ENCODE measurements around the gene EPS15. TPM values are rescaled to one million over a fixed set of nuclear protein-coding genes. Genes with fewer than 3 reads are reported as not detected.
A peak's percentile ranks its signal among the peaks of the same experiment; 100 is the strongest.

Gene EPS15
- total RNA-seq, 1 experiment from 2014 or later: 37.1 TPM

DNA sequence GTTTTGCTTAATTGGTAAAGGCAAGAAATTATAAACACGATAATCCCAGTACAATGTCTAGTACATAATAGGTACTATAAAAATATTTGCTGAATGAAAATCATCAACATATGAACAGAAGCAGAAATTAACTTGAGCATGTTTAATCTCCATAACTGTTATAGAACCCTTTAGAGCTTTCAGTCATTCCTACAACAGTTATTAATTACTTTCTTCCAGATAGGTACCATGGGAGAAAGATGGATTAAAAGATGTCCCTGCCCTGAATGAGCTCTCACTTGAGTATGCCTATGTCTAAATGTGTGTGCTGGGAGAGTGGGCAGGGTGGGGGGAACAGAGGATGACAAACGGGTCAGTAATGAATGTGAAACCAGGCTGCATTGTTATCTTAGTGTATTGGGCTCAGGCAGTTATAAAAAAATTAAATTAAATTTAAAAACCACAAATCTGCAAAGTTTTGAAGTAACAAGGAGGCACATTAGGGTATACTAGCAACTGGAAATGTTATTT lies 2.4 kb downstream of the EPS15 start:
- TF ChIP-seq E2F5 (CRISPR knock-in tag; IDR thresholded peaks at IDR 0.05): no peak
- TF ChIP-seq, protein P1, sequence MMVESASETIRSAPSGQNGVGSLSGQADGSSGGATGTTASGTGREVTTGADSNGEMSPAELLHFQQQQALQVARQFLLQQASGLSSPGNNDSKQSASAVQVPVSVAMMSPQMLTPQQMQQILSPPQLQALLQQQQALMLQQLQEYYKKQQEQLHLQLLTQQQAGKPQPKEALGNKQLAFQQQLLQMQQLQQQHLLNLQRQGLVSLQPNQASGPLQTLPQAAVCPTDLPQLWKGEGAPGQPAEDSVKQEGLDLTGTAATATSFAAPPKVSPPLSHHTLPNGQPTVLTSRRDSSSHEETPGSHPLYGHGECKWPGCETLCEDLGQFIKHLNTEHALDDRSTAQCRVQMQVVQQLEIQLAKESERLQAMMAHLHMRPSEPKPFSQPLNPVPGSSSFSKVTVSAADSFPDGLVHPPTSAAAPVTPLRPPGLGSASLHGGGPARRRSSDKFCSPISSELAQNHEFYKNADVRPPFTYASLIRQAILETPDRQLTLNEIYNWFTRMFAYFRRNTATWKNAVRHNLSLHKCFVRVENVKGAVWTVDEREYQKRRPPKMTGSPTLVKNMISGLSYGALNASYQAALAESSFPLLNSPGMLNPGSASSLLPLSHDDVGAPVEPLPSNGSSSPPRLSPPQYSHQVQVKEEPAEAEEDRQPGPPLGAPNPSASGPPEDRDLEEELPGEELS (CRISPR knock-in tag; IDR thresholded peaks at IDR 0.05): no peak
- TF ChIP-seq, protein P2, sequence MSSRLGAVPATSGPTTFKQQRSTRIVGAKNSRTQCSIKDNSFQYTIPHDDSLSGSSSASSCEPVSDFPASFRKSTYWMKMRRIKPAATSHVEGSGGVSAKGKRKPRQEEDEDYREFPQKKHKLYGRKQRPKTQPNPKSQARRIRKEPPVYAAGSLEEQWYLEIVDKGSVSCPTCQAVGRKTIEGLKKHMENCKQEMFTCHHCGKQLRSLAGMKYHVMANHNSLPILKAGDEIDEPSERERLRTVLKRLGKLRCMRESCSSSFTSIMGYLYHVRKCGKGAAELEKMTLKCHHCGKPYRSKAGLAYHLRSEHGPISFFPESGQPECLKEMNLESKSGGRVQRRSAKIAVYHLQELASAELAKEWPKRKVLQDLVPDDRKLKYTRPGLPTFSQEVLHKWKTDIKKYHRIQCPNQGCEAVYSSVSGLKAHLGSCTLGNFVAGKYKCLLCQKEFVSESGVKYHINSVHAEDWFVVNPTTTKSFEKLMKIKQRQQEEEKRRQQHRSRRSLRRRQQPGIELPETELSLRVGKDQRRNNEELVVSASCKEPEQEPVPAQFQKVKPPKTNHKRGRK (CRISPR knock-in tag; IDR thresholded peaks at IDR 0.05; ENCODE audit: borderline replicate concordance): no peak
- no peak for TF ChIP-seq ELF4 (CRISPR knock-in tag; IDR thresholded peaks at IDR 0.05; ENCODE audit: low read depth)
- TF ChIP-seq GRHL2 (CRISPR knock-in tag; IDR thresholded peaks at IDR 0.05; ENCODE audit: insufficient replicate concordance, severe bottlenecking): no peak
- TF ChIP-seq CREM (CRISPR knock-in tag; IDR thresholded peaks at IDR 0.05): no peak
- TF ChIP-seq E2F1 (CRISPR knock-in tag; IDR thresholded peaks at IDR 0.05): no peak
- ChIA-PET POLR2A (no interaction called here), CTCF (no interaction called here)
- no peaks in the 10 kb centered on the region for H3K27me3 Mint-ChIP-seq (ENCODE audit: low read depth)
- no peak overlapping the region for H3K27ac Mint-ChIP-seq
- peak overlapping the region; percentile 89; the same call in 1 of the 2 replicates for H3K4me3 Mint-ChIP-seq
- H3K36me3 Mint-ChIP-seq: no peaks in the 10 kb centered on the region
- no peak for ATAC-seq
- H3K4me1 Mint-ChIP-seq: peaks cover 33% of the 10 kb centered on the region
- DNase-seq (ENCODE audit: low spot score): no peak
- H3K9me3 Mint-ChIP-seq: no peaks in the 10 kb centered on the region

- Mint-ChIP-seq H3K4me1 (peaks cover 33% of the 10 kb centered on the region), H3K27ac (no peak overlapping the region), H3K27me3 (ENCODE audit: low read depth) (no peaks in the 10 kb centered on the region), H3K4me3 (no peak overlapping the region), H3K9me3 (no peaks in the 10 kb centered on the region), H3K36me3 (no peaks in the 10 kb centered on the region)
- no peak for ATAC-seq
- no peak for DNase-seq (ENCODE audit: low spot score)
- ChIA-PET CTCF (no interaction called here), POLR2A (no interaction called here)
- TF ChIP-seq ELF4 (CRISPR knock-in tag; IDR thresholded peaks at IDR 0.05; ENCODE audit: low read depth) (no peak), FOXJ3 (CRISPR knock-in tag; IDR thresholded peaks at IDR 0.05; ENCODE audit: borderline replicate concordance) (no peak), SMAD3 (CRISPR knock-in tag; IDR thresholded peaks at IDR 0.05; ENCODE audit: borderline replicate concordance) (no peak), CREB1 (CRISPR knock-in tag; IDR thresholded peaks at IDR 0.05) (no peak), ZNF219 (CRISPR knock-in tag; IDR thresholded peaks at IDR 0.05; ENCODE audit: borderline replicate concordance) (no peak), NFATC4 (CRISPR knock-in tag; IDR thresholded peaks at IDR 0.05) (no peak), ZNF263 (CRISPR knock-in tag; IDR thresholded peaks at IDR 0.05; ENCODE audit: low read depth) (no peak), MXD4 (CRISPR knock-in tag; IDR thresholded peaks at IDR 0.05; ENCODE audit: borderline replicate concordance) (no peak), RORB (CRISPR knock-in tag; IDR thresholded peaks at IDR 0.05) (no peak), ATF2 (CRISPR knock-in tag; IDR thresholded peaks at IDR 0.05; ENCODE audit: borderline replicate concordance, low read depth) (no peak), ESRRA (CRISPR knock-in tag; IDR thresholded peaks at IDR 0.05; ENCODE audit: borderline replicate concordance) (no peak), CBFB (CRISPR knock-in tag; IDR thresholded peaks at IDR 0.05; ENCODE audit: low read depth) (no peak)
- TF ChIP-seq, protein P3, sequence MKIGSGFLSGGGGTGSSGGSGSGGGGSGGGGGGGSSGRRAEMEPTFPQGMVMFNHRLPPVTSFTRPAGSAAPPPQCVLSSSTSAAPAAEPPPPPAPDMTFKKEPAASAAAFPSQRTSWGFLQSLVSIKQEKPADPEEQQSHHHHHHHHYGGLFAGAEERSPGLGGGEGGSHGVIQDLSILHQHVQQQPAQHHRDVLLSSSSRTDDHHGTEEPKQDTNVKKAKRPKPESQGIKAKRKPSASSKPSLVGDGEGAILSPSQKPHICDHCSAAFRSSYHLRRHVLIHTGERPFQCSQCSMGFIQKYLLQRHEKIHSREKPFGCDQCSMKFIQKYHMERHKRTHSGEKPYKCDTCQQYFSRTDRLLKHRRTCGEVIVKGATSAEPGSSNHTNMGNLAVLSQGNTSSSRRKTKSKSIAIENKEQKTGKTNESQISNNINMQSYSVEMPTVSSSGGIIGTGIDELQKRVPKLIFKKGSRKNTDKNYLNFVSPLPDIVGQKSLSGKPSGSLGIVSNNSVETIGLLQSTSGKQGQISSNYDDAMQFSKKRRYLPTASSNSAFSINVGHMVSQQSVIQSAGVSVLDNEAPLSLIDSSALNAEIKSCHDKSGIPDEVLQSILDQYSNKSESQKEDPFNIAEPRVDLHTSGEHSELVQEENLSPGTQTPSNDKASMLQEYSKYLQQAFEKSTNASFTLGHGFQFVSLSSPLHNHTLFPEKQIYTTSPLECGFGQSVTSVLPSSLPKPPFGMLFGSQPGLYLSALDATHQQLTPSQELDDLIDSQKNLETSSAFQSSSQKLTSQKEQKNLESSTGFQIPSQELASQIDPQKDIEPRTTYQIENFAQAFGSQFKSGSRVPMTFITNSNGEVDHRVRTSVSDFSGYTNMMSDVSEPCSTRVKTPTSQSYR (CRISPR knock-in tag; IDR thresholded peaks at IDR 0.05): no peak
- TF ChIP-seq, protein P4, sequence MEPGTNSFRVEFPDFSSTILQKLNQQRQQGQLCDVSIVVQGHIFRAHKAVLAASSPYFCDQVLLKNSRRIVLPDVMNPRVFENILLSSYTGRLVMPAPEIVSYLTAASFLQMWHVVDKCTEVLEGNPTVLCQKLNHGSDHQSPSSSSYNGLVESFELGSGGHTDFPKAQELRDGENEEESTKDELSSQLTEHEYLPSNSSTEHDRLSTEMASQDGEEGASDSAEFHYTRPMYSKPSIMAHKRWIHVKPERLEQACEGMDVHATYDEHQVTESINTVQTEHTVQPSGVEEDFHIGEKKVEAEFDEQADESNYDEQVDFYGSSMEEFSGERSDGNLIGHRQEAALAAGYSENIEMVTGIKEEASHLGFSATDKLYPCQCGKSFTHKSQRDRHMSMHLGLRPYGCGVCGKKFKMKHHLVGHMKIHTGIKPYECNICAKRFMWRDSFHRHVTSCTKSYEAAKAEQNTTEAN (CRISPR knock-in tag; IDR thresholded peaks at IDR 0.05): no peak
- TF ChIP-seq, protein P1 (CRISPR knock-in tag; IDR thresholded peaks at IDR 0.05): no peak
These were observed 3.0 kb downstream of the EPS15 start for GRCh38 chr1:51515982-51516648.
